H1 (cell line): Measurements from ENCODE around the gene ASRGL1. TPM values are rescaled to one million over a fixed set of nuclear protein-coding genes. Genes with fewer than 3 reads are reported as not detected.
"Not testable (repeated sequence)": the region's sequence is repeated elsewhere in the genome, so short reads cannot be mapped to it uniquely, and the experiment has no call there.

Source experiments
- CTCF ChIA-PET: fragments of 300-600 bp; sonication (Branson Sonifier 250); formaldehyde crosslinking; loops from one replicate; lab custom pipeline; 2021; ENCODE audit not compliant: partially characterized antibody; lab: Charles Lee
- POLR2A ChIA-PET: fragments of 300-600 bp; sonication (Branson Sonifier 250); formaldehyde crosslinking; loops from one replicate; lab custom pipeline; 2021; ENCODE audit warnings: inconsistent platforms; ENCODE audit not compliant: partially characterized antibody; lab: Charles Lee
- DNase-seq, 2 experiments: peaks; one replicate each; pipeline versions ENCODE4 v3.0.0 to v3.0.0-alpha.2; 2010 to 2022; ENCODE audit warnings: low spot score in 2 of 2, low read depth in 1 of 2, mixed read lengths in 1 of 2
- FAIRE-seq: peaks from 2 replicates; lab custom pipeline; 2011; peaks lifted over from hg19 to GRCh38; lab: Jason Lieb, UNC
- H2AFZ ChIP-seq: 2 replicates; pipeline ENCODE4 v1.8.1; 2012; ENCODE audit warnings: low read length, inconsistent platforms
- H2AK5ac ChIP-seq: 2 replicates; pipeline ENCODE4 v1.6.1; 2013; ENCODE audit warnings: low read depth, low read length
- H2BK120ac ChIP-seq: replicated peaks from 2 replicates; pipeline ENCODE3; 2013; ENCODE audit warnings: low read depth, low read length, inconsistent platforms
- H2BK12ac ChIP-seq: 2 replicates; pipeline ENCODE4 v1.6.1; 2013; ENCODE audit warnings: low read depth, low read length
- H2BK15ac ChIP-seq: 2 replicates; pipeline ENCODE4 v1.6.1; 2013; ENCODE audit warnings: low read length
- H2BK20ac ChIP-seq: 2 replicates; pipeline ENCODE4 v1.6.1; 2013; ENCODE audit warnings: low read length
- H2BK5ac ChIP-seq: 2 replicates; pipeline ENCODE4 v1.6.1; 2013; ENCODE audit warnings: low read depth, low read length
- H3K14ac ChIP-seq: 2 replicates; pipeline ENCODE4 v1.6.1; 2013; ENCODE audit warnings: inconsistent platforms; ENCODE audit not compliant: insufficient read length
- H3K18ac ChIP-seq: 2 replicates; pipeline ENCODE4 v1.6.1; 2013; ENCODE audit warnings: low read length; ENCODE audit errors: extremely low read depth
- H3K23ac ChIP-seq: 2 replicates; pipeline ENCODE4 v1.6.1; 2013; ENCODE audit warnings: inconsistent platforms; ENCODE audit not compliant: insufficient read length
- H3K23me2 ChIP-seq: 2 replicates; pipeline ENCODE4 v1.6.1; 2013; ENCODE audit warnings: low read depth, low read length
- H3K27ac ChIP-seq: 2 replicates; pipeline ENCODE4 v1.6.1; 2011; ENCODE audit warnings: low read depth, low read length, inconsistent platforms
- H3K27me3 ChIP-seq, 4 experiments: replicated peaks in 1 of 4; 1 replicate in 1 of 4; 2 replicates in 3 of 4; pipeline versions ENCODE4 v1.6.1 to v1.8.1; 2011 to 2013; ENCODE audit warnings: low read length in 3 of 4, mild to moderate bottlenecking in 3 of 4, inconsistent platforms in 2 of 4, mixed read lengths in 2 of 4, moderate library complexity in 1 of 4; ENCODE audit not compliant: control insufficient read depth in 3 of 4, insufficient read depth in 3 of 4; ENCODE audit errors: extremely low read depth in 1 of 4
- H3K36me3 ChIP-seq, 4 experiments: 2 replicates each; pipeline versions ENCODE4 v1.6.1 to v1.8.1; 2011 to 2013; ENCODE audit warnings: mild to moderate bottlenecking in 4 of 4, low read length in 3 of 4, moderate library complexity in 2 of 4, control low read depth in 1 of 4, inconsistent platforms in 1 of 4; ENCODE audit not compliant: insufficient read depth in 4 of 4, control insufficient read depth in 2 of 4
- H3K4ac ChIP-seq: replicated peaks from 2 replicates; pipeline ENCODE3; 2013; ENCODE audit warnings: low read length, low read depth, mixed read lengths, inconsistent platforms; ENCODE audit not compliant: insufficient read length
- H3K4me1 ChIP-seq, 4 experiments: replicated peaks in 1 of 4; 1 replicate in 1 of 4; 2 replicates in 3 of 4; pipeline versions ENCODE4 v1.6.1 to v1.8.1; 2011 to 2013; ENCODE audit warnings: low read length in 3 of 4, inconsistent platforms in 2 of 4, mixed read lengths in 1 of 4; ENCODE audit not compliant: insufficient read depth in 4 of 4, control insufficient read depth in 3 of 4
- H3K4me2 ChIP-seq, 2 experiments: 2 replicates each; pipeline versions ENCODE4 v1.6.1 to v1.8.1; 2011 to 2013; ENCODE audit warnings: low read depth in 2 of 2, low read length in 2 of 2, control low read depth in 1 of 2, inconsistent platforms in 1 of 2, mild to moderate bottlenecking in 1 of 2; ENCODE audit not compliant: insufficient read depth in 1 of 2
- H3K4me3 ChIP-seq, 4 experiments: fragments of 200-600, 300-600 bp in 1 of 4; sonication (generic), shearing (Covaris generic), sonication (Bioruptor Twin) in 1 of 4; 2 replicates each; pipeline versions ENCODE4 v1.5.1 to v1.8.1; 2011 to 2016; ENCODE audit warnings: low read length in 4 of 4, low read depth in 3 of 4, control low read depth in 2 of 4, inconsistent platforms in 2 of 4, mild to moderate bottlenecking in 2 of 4, mixed read lengths in 1 of 4, moderate library complexity in 1 of 4; ENCODE audit not compliant: insufficient read depth in 2 of 4; ENCODE audit errors: extremely low read depth in 1 of 4
- H3K56ac ChIP-seq: replicated peaks from 2 replicates; pipeline ENCODE3; 2013; ENCODE audit warnings: low read depth, mild to moderate bottlenecking, mixed read lengths, low read length, inconsistent platforms; ENCODE audit not compliant: insufficient read length
- H3K79me1 ChIP-seq: 2 replicates; pipeline ENCODE4 v1.6.1; 2013; ENCODE audit warnings: low read depth, low read length, control low read depth
- H3K79me2 ChIP-seq, 2 experiments: 2 replicates each; pipeline versions ENCODE4 v1.6.1 to v1.8.1; 2012 to 2013; ENCODE audit warnings: low read length in 2 of 2, mild to moderate bottlenecking in 2 of 2, inconsistent platforms in 1 of 2; ENCODE audit not compliant: insufficient read depth in 2 of 2, control insufficient read depth in 1 of 2
- H3K9ac ChIP-seq, 4 experiments: replicated peaks in 1 of 4; 1 replicate in 1 of 4; 2 replicates in 3 of 4; pipeline versions ENCODE4 v1.6.1 to v1.8.1; 2011 to 2013; ENCODE audit warnings: low read depth in 3 of 4, low read length in 3 of 4, control low read depth in 2 of 4, mild to moderate bottlenecking in 2 of 4, moderate library complexity in 2 of 4, inconsistent platforms in 1 of 4; ENCODE audit errors: extremely low read depth in 1 of 4
- H3K9me3 ChIP-seq, 2 experiments: 2 replicates each; pipeline versions ENCODE4 v1.6.1 to v1.8.1; 2012 to 2013; ENCODE audit warnings: mild to moderate bottlenecking in 2 of 2, moderate library complexity in 2 of 2, control low read depth in 1 of 2, inconsistent platforms in 1 of 2, low read depth in 1 of 2, low read length in 1 of 2, mixed read lengths in 1 of 2; ENCODE audit not compliant: insufficient read depth in 2 of 2
- H4K20me1 ChIP-seq, 2 experiments: replicated peaks in 1 of 2; 2 replicates each; pipeline versions ENCODE3 to v1.8.1; 2011 to 2013; ENCODE audit warnings: inconsistent platforms in 2 of 2, low read length in 2 of 2, mild to moderate bottlenecking in 1 of 2; ENCODE audit not compliant: insufficient read depth in 2 of 2, control insufficient read depth in 1 of 2
- H4K5ac ChIP-seq: 2 replicates; pipeline ENCODE4 v1.6.1; 2013; ENCODE audit warnings: low read length, low read depth, mixed read lengths, inconsistent platforms; ENCODE audit not compliant: insufficient read length
- H4K8ac ChIP-seq: 2 replicates; pipeline ENCODE4 v1.8.0; 2013; ENCODE audit warnings: mild to moderate bottlenecking, moderate library complexity, low read length, inconsistent platforms; ENCODE audit not compliant: insufficient read depth; ENCODE audit errors: extremely low read depth
- H4K91ac ChIP-seq: replicated peaks from 2 replicates; pipeline ENCODE3; 2013; ENCODE audit warnings: low read length, mixed read lengths, inconsistent platforms; ENCODE audit not compliant: insufficient read length
- WGBS, 2 experiments: shearing (Covaris generic) in 1 of 2; methylation state at CpG; one replicate each; pipeline versions ENCODE4 v1.1.6 to v1.1.7; 2013 to 2015; ENCODE audit warnings: low lambda C conversion rate in 2 of 2, mixed read lengths in 2 of 2, inconsistent platforms in 1 of 2, low coverage in 1 of 2, missing lambda C conversion rate in 1 of 2; ENCODE audit not compliant: insufficient replicate concordance in 2 of 2, insufficient coverage in 1 of 2, insufficient read length in 1 of 2; ENCODE audit errors: extremely low coverage in 1 of 2, missing lambda C conversion rate in 1 of 2; 5-methylcytosine and 5-hydroxymethylcytosine counted together
- polyA plus RNA-seq, 7 experiments: library from polyadenylated mRNA; depleted of rRNA in 3 of 7; stranded (reverse) in 5 of 7; unstranded in 2 of 7; fragments of >200 nt in 5 of 7; fragments of 200-250 nt in 2 of 7; gene quantifications; 1 replicate in 5 of 7; 2 replicates in 1 of 7; 4 replicates in 1 of 7; pipeline versions ENCODE4 v1.2.1 to v1.2.3, GENCODE V29; 2011 to 2013; ENCODE audit warnings: missing spikeins in 2 of 7, mixed read lengths in 2 of 7
- total RNA-seq: library from RNA; stranded (reverse); fragmentation: NEBNext Ultra II Directional; extraction: Animal tissue kit (Norgen Biotek cat#: 25700); gene quantifications from 2 replicates; pipeline ENCODE4 v1.2.1, GENCODE V29; 2021

The ASRGL1 gene
- total and polyA plus RNA-seq, 2 of the 8 experiments (the other 6 are each of a cell fraction or from before 2014, with no cell fraction given): 19.9 to 23.5 TPM

GRCh38 chr11:62379586-62379985 lies 42.3 kb downstream of the ASRGL1 start:
- H3K9ac ChIP-seq, H3K4me1 ChIP-seq, H4K20me1 ChIP-seq, POLR2A ChIA-PET, H3K4ac ChIP-seq, H2BK20ac ChIP-seq, H3K27ac ChIP-seq, H3K23me2 ChIP-seq, H3K79me2 ChIP-seq, H3K36me3 ChIP-seq, H3K79me1 ChIP-seq, H2BK15ac ChIP-seq, H4K91ac ChIP-seq, DNase-seq, H3K14ac ChIP-seq, H3K18ac ChIP-seq, H2BK120ac ChIP-seq, H2AFZ ChIP-seq, H2AK5ac ChIP-seq, FAIRE-seq, H4K5ac ChIP-seq, H3K4me3 ChIP-seq, H3K4me2 ChIP-seq, H4K8ac ChIP-seq, H3K9me3 ChIP-seq, H3K56ac ChIP-seq, H2BK12ac ChIP-seq, H3K27me3 ChIP-seq, H3K23ac ChIP-seq, H2BK5ac ChIP-seq: not testable (repeated sequence)
- CTCF ChIA-PET: interaction anchor here (0.5 to 1.9 kb wide), 12 partner anchors 11 to 1916 kb away, joined by 3 to 13 read pairs (median 3); partner anchors contain the start of genes ASRGL1 and SCGB2A1
- 41% methylated on average over 2 of the region's 2 CpGs; no CpG with 5 or more reads in 1 of the 2 experiments for WGBS, 2 experiments
